Measurements from ENCODE around the gene TUSC2.
A peak's percentile ranks its signal among the peaks of the same experiment; 100 is the strongest.
"Not testable (repeated sequence)": the region's sequence is repeated elsewhere in the genome, so short reads cannot be mapped to it uniquely, and the experiment has no call there.

The TUSC2 gene

GRCh38 chr3:50316657-50317242 lies 11.3 kb downstream of the TUSC2 start:
- no peak for DNase-seq

GRCh38 chr3:50314816-50315215 lies 13.2 kb downstream of the TUSC2 start:
- DNase-seq = no peak

- DNase-seq = no peak
Measured at GRCh38 chr3:50314342-50314741, 13.7 kb downstream of the TUSC2 start.

DNA sequence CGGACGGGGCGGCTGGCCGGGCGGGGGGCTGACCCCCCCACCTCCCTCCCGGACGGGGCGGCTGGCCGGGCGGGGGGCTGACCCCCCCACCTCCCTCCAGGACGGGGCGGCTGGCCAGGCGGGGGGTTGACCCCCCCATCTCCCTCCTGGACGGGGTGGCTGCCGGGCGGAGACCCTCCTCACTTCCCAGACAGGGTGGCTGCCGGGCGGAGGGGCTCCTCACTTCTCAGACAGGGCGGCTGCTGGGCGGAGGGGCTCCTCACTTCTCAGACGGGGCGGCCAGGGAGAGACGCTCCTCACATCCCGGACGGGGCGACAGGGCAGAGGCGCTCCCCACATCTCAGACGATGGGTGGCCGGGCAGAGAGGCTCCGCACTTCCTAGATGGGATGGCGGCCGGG lies 16.0 kb downstream of the TUSC2 start:
- DNase-seq = not testable (repeated sequence)

DNA sequence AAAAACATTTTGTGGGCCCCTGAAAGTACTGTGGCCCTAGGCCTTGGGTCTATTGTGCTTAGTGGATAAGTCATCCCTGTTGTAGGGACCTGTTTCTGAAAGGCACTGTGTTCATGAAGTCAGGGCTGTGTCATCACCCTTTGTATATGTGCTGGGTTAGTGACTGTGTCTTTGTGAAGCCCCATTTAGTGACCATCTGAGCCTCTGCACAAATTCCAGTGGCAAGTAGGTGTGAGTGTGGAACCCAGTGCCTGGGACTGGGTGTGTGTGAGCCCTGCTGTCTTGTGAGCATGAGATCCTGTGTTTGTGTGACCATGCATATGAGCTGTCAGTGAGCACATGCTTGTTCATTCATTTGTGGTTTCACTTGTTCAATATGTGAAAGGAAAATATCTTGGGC lies 23.4 kb downstream of the TUSC2 start:
- no peak for DNase-seq

- no peak for DNase-seq
Measured at GRCh38 chr3:50303013-50303815, 24.8 kb downstream of the TUSC2 start, which contains the start of gene HYAL1. TSS of gene HYAL1 (minus strand) at chr3:50303574. CDS start at chr3:50302956, 618 bp downstream.

- DNase-seq = no peak
Measured at GRCh38 chr3:50302095-50303012, 25.7 kb downstream of the TUSC2 start.

- DNase-seq = no peak
Measured at GRCh38 chr3:50300681-50301254, 27.3 kb downstream of the TUSC2 start.

DNA sequence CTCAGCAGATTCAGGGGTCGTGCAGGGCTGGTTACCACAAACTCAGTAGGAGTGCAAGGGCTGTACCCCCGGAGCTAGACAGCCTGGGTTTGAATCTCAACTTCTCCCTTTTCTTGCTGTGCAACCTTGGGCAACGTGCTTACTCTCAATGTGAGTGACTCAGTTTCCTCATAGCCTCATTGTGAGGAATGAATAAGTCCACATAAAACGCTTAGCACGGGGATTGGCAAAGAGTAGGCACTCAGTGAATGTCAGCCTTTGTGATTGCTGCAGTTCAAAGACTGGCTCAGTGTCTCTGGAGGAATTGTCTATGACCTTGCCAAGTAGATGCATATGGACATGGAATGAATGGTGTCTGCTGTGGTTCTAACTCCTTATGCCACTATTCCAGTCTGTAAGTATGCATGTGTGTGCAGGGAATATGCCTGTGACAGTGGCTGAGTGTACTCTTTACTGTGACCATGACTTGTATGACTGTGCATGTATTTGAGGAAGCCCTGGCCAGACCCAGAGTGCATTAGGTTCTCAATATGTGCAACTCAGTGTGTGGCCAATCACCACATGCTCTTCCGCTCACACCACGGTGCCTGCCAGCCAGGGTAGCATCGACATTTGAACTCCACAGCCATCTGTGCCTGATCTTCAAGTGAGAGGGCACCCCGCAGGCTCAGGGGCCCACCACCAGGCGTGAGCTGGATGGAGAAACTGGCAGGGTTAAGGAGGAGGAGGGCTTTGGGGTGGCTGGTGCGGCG lies 27.9 kb downstream of the TUSC2 start:
- DNase-seq = no peak

DNA sequence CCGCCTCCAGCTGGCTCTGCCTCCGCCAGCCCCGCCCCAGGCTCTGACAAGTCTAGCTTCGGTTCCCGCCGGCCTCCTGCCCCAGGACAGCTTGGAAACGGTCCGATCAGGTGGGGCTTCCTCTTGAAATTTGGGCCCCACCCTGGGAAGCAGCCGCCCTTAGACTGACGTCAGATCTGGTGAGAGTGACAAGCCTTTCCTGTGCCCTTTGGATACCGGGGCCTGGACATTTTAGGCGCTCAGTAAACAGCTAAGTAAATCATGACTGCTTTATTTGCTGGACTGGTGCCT lies 28.4 kb downstream of the TUSC2 start:
- DNase-seq = no peak

- DNase-seq = peak; percentile 96
Measured at GRCh38 chr3:50298836-50299637, 29.0 kb downstream of the TUSC2 start, which contains the start of the genes HYAL3 and NAA80. TSS of gene HYAL3 (minus strand) at chr3:50299405. CDS start at chr3:50295602, 3,803 bp downstream. TSS of gene NAA80 (minus strand) at chr3:50299405. CDS start at chr3:50297463, 1,942 bp downstream.

- no peak for DNase-seq
Measured at GRCh38 chr3:50297896-50298725, 29.9 kb downstream of the TUSC2 start.

- DNase-seq = no peak
Measured at GRCh38 chr3:50297384-50297775, 30.6 kb downstream of the TUSC2 start.

- DNase-seq = no peak
Measured at GRCh38 chr3:50296721-50297383, 31.2 kb downstream of the TUSC2 start.

GRCh38 chr3:50295553-50296431 lies 32.2 kb downstream of the TUSC2 start:
- DNase-seq = no peak

DNA sequence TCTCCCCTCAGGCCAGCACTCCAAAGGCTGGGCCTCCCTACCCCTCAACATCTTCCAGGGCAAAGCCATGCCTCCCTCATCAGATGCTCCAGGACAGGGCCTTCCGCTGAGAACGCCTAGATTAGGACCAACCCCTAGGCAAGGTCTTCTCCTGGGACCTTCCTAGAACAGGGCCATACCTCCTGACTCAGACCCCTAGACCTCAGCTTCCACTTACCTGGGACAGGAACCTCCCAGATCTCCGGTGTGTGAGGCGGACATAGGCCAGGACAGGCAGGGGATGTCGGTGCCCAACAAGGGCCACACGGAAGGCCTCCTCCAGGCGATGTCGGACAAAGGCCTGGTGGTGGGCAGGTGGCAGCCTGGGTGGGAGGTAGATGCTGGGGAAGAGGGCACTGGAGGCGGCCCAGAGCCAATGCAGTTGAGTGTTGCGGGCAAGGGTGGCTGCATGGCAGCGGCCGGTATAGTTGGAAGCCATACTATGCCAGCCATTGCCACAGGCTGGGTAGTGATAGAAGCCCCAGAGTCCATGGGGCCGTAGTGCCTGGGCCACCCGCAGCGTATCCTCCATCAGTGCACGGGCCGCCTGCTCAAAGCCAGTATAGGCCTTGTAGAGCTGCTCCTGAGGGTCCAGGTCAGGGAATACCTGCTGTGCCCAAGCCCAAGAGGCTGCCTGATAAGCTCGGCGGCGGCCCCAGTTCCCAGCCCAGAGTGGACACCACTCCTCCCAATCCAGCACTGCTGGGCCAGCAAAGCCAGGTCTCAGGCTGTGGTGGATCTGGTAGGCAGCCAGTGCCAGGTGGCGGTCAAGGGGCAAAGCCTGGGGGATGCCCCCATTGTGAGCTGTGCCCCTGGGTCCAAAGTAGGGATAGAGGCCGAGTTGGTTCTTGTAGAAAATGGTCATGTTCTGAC lies 33.3 kb downstream of the TUSC2 start:
- no peak for DNase-seq

DNA sequence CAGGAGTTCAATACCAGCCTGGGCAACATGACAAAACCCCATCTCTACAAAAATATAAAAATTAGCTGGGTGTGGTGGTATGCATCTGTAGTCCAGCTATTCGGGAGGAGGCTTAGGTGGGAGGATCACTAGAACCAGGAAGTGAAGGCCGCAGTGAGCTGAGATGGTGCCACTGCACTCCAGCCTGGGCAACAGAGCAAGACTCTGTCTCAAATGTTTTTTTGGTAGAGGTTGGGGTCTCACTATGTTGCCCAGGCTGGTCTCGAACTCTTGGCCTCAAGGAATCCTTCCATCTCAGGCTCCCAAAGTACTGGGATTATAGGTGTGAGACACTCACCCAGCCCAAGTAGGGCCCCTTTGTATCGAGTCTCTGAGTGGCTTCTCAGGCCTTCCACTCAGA lies 33.9 kb downstream of the TUSC2 start:
- DNase-seq = no peak
